AG09309 (cell line): ENCODE data around the gene MCC.
A peak's percentile ranks its signal among the peaks of the same experiment; 100 is the strongest.

Experiments
- DNase-seq: peaks from one replicate; pipeline ENCODE4 v3.0.0-alpha.2; 2010; ENCODE audit warnings: low read depth
- H3K4me3 ChIP-seq: 2 replicates; pipeline ENCODE4 v1.5.1; 2011; ENCODE audit warnings: mild to moderate bottlenecking, low read depth, low read length, moderate library complexity; ENCODE audit not compliant: control insufficient read depth
- TF ChIP-seq, protein P1 (sequence below): IDR thresholded peaks from 2 replicates; pipeline ENCODE4 v1.5.1; 2011; ENCODE audit warnings: mild to moderate bottlenecking, low read depth, low read length, inconsistent platforms; ENCODE audit not compliant: insufficient read depth, control insufficient read depth; ENCODE audit errors: missing control alignments

Gene MCC

GRCh38 chr5:113250341-113250953 is 237.8 kb downstream of the MCC start:
- TF ChIP-seq, protein P1, sequence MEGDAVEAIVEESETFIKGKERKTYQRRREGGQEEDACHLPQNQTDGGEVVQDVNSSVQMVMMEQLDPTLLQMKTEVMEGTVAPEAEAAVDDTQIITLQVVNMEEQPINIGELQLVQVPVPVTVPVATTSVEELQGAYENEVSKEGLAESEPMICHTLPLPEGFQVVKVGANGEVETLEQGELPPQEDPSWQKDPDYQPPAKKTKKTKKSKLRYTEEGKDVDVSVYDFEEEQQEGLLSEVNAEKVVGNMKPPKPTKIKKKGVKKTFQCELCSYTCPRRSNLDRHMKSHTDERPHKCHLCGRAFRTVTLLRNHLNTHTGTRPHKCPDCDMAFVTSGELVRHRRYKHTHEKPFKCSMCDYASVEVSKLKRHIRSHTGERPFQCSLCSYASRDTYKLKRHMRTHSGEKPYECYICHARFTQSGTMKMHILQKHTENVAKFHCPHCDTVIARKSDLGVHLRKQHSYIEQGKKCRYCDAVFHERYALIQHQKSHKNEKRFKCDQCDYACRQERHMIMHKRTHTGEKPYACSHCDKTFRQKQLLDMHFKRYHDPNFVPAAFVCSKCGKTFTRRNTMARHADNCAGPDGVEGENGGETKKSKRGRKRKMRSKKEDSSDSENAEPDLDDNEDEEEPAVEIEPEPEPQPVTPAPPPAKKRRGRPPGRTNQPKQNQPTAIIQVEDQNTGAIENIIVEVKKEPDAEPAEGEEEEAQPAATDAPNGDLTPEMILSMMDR = no peak
- DNase-seq = peak; percentile 87
- no peak overlapping the region for H3K4me3 ChIP-seq

GRCh38 chr5:113249206-113249605 is 239.0 kb downstream of the MCC start:
- H3K4me3 ChIP-seq = no peak overlapping the region
- DNase-seq = no peak
- TF ChIP-seq, protein P1 = no peak

- H3K4me3 ChIP-seq = no peak overlapping the region
- TF ChIP-seq, protein P1 = no peak
- DNase-seq = peak; percentile 66
Observed at GRCh38 chr5:113246361-113246870, 241.8 kb downstream of the MCC start.

- TF ChIP-seq, protein P1 = no peak
- H3K4me3 ChIP-seq = no peak overlapping the region
- DNase-seq = no peak
Observed at GRCh38 chr5:113245427-113246225, 242.6 kb downstream of the MCC start.

DNA sequence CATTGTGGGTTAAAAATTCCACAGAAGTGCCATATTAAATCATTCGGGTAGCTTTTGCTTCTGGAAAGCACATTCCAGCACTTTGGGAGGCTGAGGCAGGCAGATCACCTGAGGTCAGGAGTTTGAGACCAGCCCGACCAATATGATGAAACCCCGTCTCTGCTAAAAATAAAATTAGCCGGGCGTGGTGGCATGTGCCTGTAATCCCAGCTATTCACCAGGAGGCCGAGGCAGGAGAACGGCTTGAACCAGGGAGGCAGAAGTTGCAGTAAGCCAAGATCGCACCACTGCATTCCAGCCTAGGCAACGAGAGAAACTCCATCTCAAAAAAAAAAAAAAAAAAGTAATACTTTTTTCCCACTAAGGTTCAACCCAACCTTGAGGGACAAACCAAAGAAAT is 243.3 kb downstream of the MCC start:
- TF ChIP-seq, protein P1 = no peak
- no peak for DNase-seq
- no peak overlapping the region for H3K4me3 ChIP-seq

GRCh38 chr5:113243349-113243664 is 244.9 kb downstream of the MCC start:
- no peak overlapping the region for H3K4me3 ChIP-seq
- TF ChIP-seq, protein P1 = no peak

More at GRCh38 chr5:113243349-113243664, 244.9 kb downstream of the MCC start:
- no peak for DNase-seq
